ENCODE data around the gene ADAMTS16. TPM values are rescaled to one million over a fixed set of nuclear protein-coding genes. Genes with fewer than 3 reads are reported as not detected.

Gene ADAMTS16
- total RNA-seq, 1 experiment from 2014 or later = 0.11 TPM

- intact Hi-C loops (cut with micrococcal nuclease; ENCODE audit: unreplicated experiment) = no loop called here
- H3K4me1 Mint-ChIP-seq (ENCODE audit: low read depth, unreplicated experiment) = no peaks in the 10 kb centered on the region
- BruUV-seq (replicated peaks) = no TSS peak
These were observed 186.1 kb downstream of the ADAMTS16 start for GRCh38 chr5:5326115-5326758.

GRCh38 chr5:5327126-5327525 lies 187.0 kb downstream of the ADAMTS16 start:
- Histone ChIP-seq H3K9me3 (no peaks in the 10 kb centered on the region), H3K4me1 (no peaks in the 10 kb centered on the region), H3K36me3 (ENCODE audit: control insufficient read depth, insufficient read depth, low read length) (no peaks in the 10 kb centered on the region), H3K4me3 (ENCODE audit: low read depth, low read length) (no peak overlapping the region), H3K27me3 (replicated peaks; ENCODE audit: control insufficient read depth, insufficient read depth, low read length) (no peaks in the 10 kb centered on the region)
- no TSS peak for BruUV-seq (replicated peaks)
- no peak overlapping the region for H3K27ac Mint-ChIP-seq (ENCODE audit: unreplicated experiment)
- ChIA-PET CTCF (no interaction called here), POLR2A (no interaction called here)
- H3K4me3 Mint-ChIP-seq (ENCODE audit: unreplicated experiment) = no peak overlapping the region
- intact Hi-C loops (cut with micrococcal nuclease; ENCODE audit: unreplicated experiment) = no loop called here
- DNase-seq = peak in 1 of 2 experiments; percentile 8
- peaks cover 10% of the 10 kb centered on the region for H3K9me3 Mint-ChIP-seq (ENCODE audit: unreplicated experiment)
- TF ChIP-seq, protein P1, sequence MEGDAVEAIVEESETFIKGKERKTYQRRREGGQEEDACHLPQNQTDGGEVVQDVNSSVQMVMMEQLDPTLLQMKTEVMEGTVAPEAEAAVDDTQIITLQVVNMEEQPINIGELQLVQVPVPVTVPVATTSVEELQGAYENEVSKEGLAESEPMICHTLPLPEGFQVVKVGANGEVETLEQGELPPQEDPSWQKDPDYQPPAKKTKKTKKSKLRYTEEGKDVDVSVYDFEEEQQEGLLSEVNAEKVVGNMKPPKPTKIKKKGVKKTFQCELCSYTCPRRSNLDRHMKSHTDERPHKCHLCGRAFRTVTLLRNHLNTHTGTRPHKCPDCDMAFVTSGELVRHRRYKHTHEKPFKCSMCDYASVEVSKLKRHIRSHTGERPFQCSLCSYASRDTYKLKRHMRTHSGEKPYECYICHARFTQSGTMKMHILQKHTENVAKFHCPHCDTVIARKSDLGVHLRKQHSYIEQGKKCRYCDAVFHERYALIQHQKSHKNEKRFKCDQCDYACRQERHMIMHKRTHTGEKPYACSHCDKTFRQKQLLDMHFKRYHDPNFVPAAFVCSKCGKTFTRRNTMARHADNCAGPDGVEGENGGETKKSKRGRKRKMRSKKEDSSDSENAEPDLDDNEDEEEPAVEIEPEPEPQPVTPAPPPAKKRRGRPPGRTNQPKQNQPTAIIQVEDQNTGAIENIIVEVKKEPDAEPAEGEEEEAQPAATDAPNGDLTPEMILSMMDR (IDR thresholded peaks at IDR 0.05; ENCODE audit: insufficient read depth in 1 of 2, low read depth in 1 of 2, low read length in 1 of 2, severe bottlenecking in 1 of 2, unreplicated experiment in 1 of 2) = no peak
- H3K27me3 Mint-ChIP-seq (ENCODE audit: insufficient read depth, unreplicated experiment) = no peaks in the 10 kb centered on the region
- H3K36me3 Mint-ChIP-seq (ENCODE audit: insufficient read depth, unreplicated experiment) = no peaks in the 10 kb centered on the region
- H3K4me1 Mint-ChIP-seq (ENCODE audit: low read depth, unreplicated experiment) = peaks cover under 1% of the 10 kb centered on the region

More at GRCh38 chr5:5326115-5326758, 186.1 kb downstream of the ADAMTS16 start:
- Mint-ChIP-seq H3K9me3 (ENCODE audit: unreplicated experiment) (peaks cover 10% of the 10 kb centered on the region), H3K36me3 (ENCODE audit: insufficient read depth, unreplicated experiment) (no peaks in the 10 kb centered on the region), H3K27ac (ENCODE audit: unreplicated experiment) (no peak overlapping the region), H3K4me3 (ENCODE audit: unreplicated experiment) (no peak overlapping the region), H3K27me3 (ENCODE audit: insufficient read depth, unreplicated experiment) (no peaks in the 10 kb centered on the region)
- POLR2A ChIA-PET = no interaction called here
- Histone ChIP-seq H3K4me1 (no peaks in the 10 kb centered on the region), H3K27me3 (replicated peaks; ENCODE audit: control insufficient read depth, insufficient read depth, low read length) (no peaks in the 10 kb centered on the region), H3K4me3 (ENCODE audit: low read depth, low read length) (no peak overlapping the region), H3K36me3 (ENCODE audit: control insufficient read depth, insufficient read depth, low read length) (no peaks in the 10 kb centered on the region), H3K9me3 (no peaks in the 10 kb centered on the region)
- CTCF ChIA-PET = no interaction called here
- no peak for DNase-seq
- TF ChIP-seq, protein P1 (IDR thresholded peaks at IDR 0.05; ENCODE audit: insufficient read depth in 1 of 2, low read depth in 1 of 2, low read length in 1 of 2, severe bottlenecking in 1 of 2, unreplicated experiment in 1 of 2) = no peak

DNA sequence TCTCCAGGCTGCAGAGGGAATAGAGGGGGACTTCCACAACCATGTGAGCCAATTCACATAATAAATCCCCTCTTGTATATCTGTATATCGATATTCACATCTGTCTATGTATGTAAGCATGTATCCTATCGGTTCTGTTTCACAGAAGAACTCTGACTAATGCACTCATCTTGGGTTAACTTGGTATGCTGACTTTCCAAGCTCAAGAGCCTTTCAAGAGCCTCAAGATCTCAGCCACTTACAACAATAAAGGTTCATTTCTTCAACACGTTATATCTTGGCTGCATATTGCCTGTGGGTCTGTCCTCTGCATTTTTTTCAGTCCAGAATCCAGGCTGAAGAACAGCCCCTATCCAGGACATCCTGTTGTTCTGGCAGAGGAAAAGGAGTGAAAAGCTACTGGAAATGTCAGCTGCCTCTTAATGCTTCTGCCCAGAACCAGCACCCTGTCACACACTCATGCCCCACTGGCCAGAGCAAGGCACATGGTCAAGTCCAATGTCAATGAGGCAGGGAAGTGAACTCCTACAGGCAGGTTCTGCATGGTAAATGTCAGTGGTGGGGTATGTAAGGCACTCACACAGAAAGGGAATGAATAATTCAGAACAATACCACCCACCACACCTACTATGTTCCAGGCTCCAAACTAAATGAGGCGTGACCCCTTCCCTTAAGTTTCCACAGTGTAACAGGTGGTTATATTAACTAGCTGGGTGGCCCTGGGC lies 190.8 kb downstream of the ADAMTS16 start:
- POLR2A ChIA-PET = no interaction called here
- CTCF ChIA-PET = no interaction called here

More for the DNA sequence above, 190.8 kb downstream of the ADAMTS16 start:
- Mint-ChIP-seq H3K27me3 (ENCODE audit: insufficient read depth, unreplicated experiment) (no peaks in the 10 kb centered on the region), H3K4me1 (ENCODE audit: low read depth, unreplicated experiment) (peaks cover 15% of the 10 kb centered on the region), H3K36me3 (ENCODE audit: insufficient read depth, unreplicated experiment) (peaks cover 8% of the 10 kb centered on the region), H3K9me3 (ENCODE audit: unreplicated experiment) (peaks cover 10% of the 10 kb centered on the region), H3K27ac (ENCODE audit: unreplicated experiment) (no peak overlapping the region), H3K4me3 (ENCODE audit: unreplicated experiment) (no peak overlapping the region)
- Histone ChIP-seq H3K9me3 (no peaks in the 10 kb centered on the region), H3K27me3 (replicated peaks; ENCODE audit: control insufficient read depth, insufficient read depth, low read length) (no peaks in the 10 kb centered on the region), H3K4me1 (peaks cover 11% of the 10 kb centered on the region; the same call in 1 of the 2 replicates), H3K4me3 (ENCODE audit: low read depth, low read length) (no peak overlapping the region), H3K36me3 (ENCODE audit: control insufficient read depth, insufficient read depth, low read length) (no peaks in the 10 kb centered on the region)
- intact Hi-C loops (cut with micrococcal nuclease; ENCODE audit: unreplicated experiment) = no loop called here
- DNase-seq = no peak
- TF ChIP-seq, protein P1 (IDR thresholded peaks at IDR 0.05; ENCODE audit: insufficient read depth in 1 of 2, low read depth in 1 of 2, low read length in 1 of 2, severe bottlenecking in 1 of 2, unreplicated experiment in 1 of 2) = no peak
- no TSS peak for BruUV-seq (replicated peaks)

Measured in Caco-2 (cell line).